ENCODE measurements around the gene ZDHHC18.

Gene ZDHHC18

DNA sequence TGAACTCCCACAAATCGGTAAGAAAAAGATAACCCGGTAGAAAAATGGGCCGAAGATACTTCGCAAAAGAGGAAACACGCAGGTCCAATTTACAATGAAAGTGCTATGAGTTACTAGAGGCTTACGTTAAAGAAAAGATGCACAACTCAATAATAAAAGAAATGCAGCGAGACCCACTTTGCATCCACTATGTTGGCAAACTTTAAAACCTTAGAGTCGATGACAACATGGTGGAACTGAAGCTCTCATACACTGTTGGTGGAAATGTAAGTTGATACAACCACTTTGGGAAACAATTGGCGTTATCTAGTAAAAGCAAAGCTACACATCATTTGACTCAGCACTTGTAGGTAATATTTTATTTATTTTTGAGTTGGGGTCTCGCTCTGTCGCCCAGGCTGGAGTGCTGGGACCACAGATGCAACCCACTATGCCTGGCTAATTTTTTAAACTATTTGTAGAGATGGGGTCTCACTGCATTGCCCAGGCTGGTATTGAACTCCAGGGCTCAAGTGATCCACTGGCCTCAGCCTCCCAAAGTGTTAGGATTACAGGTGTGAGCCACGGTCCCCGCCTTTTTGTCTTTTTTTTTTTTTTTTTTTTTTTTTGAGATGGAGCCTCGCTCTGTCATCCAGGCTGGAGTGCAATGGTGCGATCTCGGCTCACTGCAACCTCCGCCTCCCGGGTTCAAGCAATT is 74.5 kb downstream of the ZDHHC18 start:
- no peak for DNase-seq (ENCODE audit: low read depth in 2 of 2)
